Transverse colon (tissue), 3 donors: ENCODE results near the gene ERGIC3.

Experiments used
- POLR2A ChIP-seq: fragments of 450-650 bp; IDR thresholded peaks from one replicate; pipeline ENCODE4 v1.6.1; 2016; ENCODE audit warnings: antibody characterized with exemption, mild to moderate bottlenecking, moderate library complexity
- TF ChIP-seq, protein P1 (sequence below), 5 experiments: fragments of 200-600 bp in 3 of 5; fragments of 450-650 bp in 2 of 5; sonication (generic) in 3 of 5; IDR thresholded peaks; 1 replicate in 2 of 5; 2 replicates in 3 of 5; pipeline ENCODE4 v1.5.1; 2016 to 2017; ENCODE audit warnings: antibody characterized with exemption in 5 of 5, inconsistent platforms in 3 of 5, mild to moderate bottlenecking in 2 of 5, moderate library complexity in 1 of 5

DNA sequence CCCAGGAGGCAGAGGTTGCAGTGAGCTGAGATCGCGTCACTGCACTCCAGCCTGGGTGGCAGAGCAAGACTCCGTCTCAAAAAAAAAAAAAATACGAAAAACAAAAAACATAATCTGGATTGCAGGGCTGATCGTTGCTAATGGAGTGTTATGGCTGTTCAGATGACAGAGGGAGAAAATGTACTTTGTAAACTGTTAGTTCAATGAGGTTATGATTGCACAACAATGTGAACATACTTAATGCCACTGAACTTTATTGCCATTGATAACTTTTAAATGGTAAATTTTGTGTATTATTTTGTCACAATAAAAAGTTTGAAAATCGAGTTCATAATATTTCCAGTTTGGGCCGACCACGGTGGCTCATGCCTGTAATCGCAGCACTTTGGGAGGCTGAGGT is 22.9 kb upstream of the ERGIC3 start:
- TF ChIP-seq POLR2A: no peak
- TF ChIP-seq, protein P1, sequence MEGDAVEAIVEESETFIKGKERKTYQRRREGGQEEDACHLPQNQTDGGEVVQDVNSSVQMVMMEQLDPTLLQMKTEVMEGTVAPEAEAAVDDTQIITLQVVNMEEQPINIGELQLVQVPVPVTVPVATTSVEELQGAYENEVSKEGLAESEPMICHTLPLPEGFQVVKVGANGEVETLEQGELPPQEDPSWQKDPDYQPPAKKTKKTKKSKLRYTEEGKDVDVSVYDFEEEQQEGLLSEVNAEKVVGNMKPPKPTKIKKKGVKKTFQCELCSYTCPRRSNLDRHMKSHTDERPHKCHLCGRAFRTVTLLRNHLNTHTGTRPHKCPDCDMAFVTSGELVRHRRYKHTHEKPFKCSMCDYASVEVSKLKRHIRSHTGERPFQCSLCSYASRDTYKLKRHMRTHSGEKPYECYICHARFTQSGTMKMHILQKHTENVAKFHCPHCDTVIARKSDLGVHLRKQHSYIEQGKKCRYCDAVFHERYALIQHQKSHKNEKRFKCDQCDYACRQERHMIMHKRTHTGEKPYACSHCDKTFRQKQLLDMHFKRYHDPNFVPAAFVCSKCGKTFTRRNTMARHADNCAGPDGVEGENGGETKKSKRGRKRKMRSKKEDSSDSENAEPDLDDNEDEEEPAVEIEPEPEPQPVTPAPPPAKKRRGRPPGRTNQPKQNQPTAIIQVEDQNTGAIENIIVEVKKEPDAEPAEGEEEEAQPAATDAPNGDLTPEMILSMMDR (IDR thresholded peaks at IDR 0.05): no peak
